ENCODE data around the gene ITSN1. TPM values are rescaled to one million over a fixed set of nuclear protein-coding genes. Genes with fewer than 3 reads are reported as not detected.

Gene ITSN1
- total and polyA plus RNA-seq, 2 of the 13 experiments (the other 11 are each of a cell fraction or from before 2014, with no cell fraction given): 26.1 to 33.8 TPM

DNA sequence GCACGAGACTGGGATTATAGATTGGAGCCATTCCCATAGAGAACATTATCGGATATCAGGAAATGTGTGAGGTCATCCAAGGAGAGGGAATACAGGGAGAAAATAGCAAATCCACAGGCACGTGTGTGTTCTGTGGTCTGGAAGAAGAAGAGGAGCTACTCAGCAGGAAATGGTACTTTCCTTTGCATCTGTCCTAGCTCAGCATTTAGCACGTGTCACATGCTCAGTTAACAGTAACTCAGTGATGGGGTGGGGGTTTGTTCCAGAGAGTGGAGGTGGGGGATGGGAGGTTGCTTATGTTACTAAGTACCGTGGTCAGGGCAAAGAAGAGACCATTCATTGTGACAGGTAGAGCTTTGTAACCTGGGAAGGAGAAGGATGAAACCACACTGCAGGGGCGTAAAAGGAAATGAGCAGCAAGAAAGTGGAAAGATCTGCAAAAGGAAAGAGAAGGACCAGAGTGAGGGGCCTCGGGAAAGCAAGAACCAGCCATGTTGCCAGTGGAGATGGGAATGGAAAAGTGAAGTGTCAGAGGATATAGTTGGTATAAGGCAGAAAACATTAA, 172.9 kb downstream of the ITSN1 start:
- Histone ChIP-seq H3K9me3 (ENCODE audit: low read length) (no peaks in the 10 kb centered on the region), H3K4me3 (replicated peaks in 1 of 3; ENCODE audit: insufficient read depth in 1 of 3, low read depth in 2 of 3, low read length in 3 of 3) (no peak overlapping the region), H3K36me3 (replicated peaks in 1 of 2; ENCODE audit: control insufficient read depth in 1 of 2, insufficient read depth in 2 of 2, low read length in 2 of 2) (peaks cover 4 to 41% of the 10 kb centered on the region in 2 experiments), H3K4me1 (ENCODE audit: insufficient read depth, low read length) (no peaks in the 10 kb centered on the region), H3K27me3 (ENCODE audit: control insufficient read depth in 1 of 2, insufficient read depth in 2 of 2, low read length in 2 of 2) (no peaks in the 10 kb centered on the region), H3K9ac (ENCODE audit: insufficient read depth, low read depth, low read length) (no peak overlapping the region), H4K20me1 (ENCODE audit: insufficient read depth, low read length) (no peaks in the 10 kb centered on the region), H3K27ac (ENCODE audit: extremely low read length, insufficient read depth, low read length) (no peak overlapping the region), H3K4me2 (ENCODE audit: low read depth, low read length) (no peak overlapping the region), H3K79me2 (ENCODE audit: insufficient read depth, low read length) (no peaks in the 10 kb centered on the region), H2AFZ (ENCODE audit: low read length) (no peak overlapping the region)
- 96% methylated on average over 7 of the region's 7 CpGs for WGBS (ENCODE audit: low lambda C conversion rate)
- DNase-seq (ENCODE audit: low spot score) (no peak), ATAC-seq (no peak), FAIRE-seq (no peak)
- in situ Hi-C loops (cut with HindIII; ENCODE audit: extremely low pct_ligation_motif_present, low pct_unique_long_range_greater_than_20kb) (no loop called here), intact Hi-C loops (cut with micrococcal nuclease; ENCODE audit: unreplicated experiment) (no loop called here)
- POLR2A ChIA-PET: no interaction called here
- TF ChIP-seq SALL1 (CRISPR knock-in tag; IDR thresholded peaks at IDR 0.05) (no peak), MAZ (IDR thresholded peaks at IDR 0.05; ENCODE audit: borderline replicate concordance, low read depth, low read length) (no peak), MAZ (CRISPR knock-in tag; IDR thresholded peaks at IDR 0.05; ENCODE audit: low read depth) (no peak), ATF7-NPFF (CRISPR knock-in tag; IDR thresholded peaks at IDR 0.05; ENCODE audit: low read depth) (no peak), ZNF317 (CRISPR knock-in tag; IDR thresholded peaks at IDR 0.05) (no peak), FOXP1 (IDR thresholded peaks at IDR 0.05) (no peak), FOXP1 (CRISPR knock-in tag; IDR thresholded peaks at IDR 0.05) (no peak)
- CTCF ChIA-PET (ENCODE audit: low intra/inter-chr PET ratio, low total read pairs): no interaction called here
- no TSS peak for BruUV-seq (replicated peaks)

DNA sequence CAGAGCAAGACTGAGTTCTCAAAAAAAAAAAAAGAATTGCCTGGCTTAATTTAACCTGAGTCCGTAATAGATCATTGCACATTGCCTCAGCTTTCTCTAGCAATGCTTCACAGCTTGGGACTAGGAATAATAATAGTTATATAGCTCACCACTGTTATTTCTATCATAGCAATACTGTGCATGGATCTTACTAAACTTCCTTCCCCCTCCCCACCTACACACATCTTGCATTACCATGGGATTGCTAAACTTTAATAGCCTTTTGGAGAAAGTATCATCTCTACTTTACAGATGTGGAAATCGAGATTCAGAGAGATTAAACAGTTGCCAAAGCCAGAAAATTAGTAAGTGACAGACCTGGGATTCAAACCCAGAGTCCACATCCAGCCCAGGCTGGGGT, 173.9 kb downstream of the ITSN1 start:
- H2AFZ ChIP-seq (ENCODE audit: low read length): no peak overlapping the region
- H4K20me1 ChIP-seq (ENCODE audit: insufficient read depth, low read length): no peaks in the 10 kb centered on the region
- ChIA-PET POLR2A (no interaction called here), CTCF (ENCODE audit: low intra/inter-chr PET ratio, low total read pairs) (no interaction called here)
- intact Hi-C loops (cut with micrococcal nuclease; ENCODE audit: unreplicated experiment) (no loop called here), in situ Hi-C loops (cut with HindIII; ENCODE audit: extremely low pct_ligation_motif_present, low pct_unique_long_range_greater_than_20kb) (no loop called here)
- WGBS (ENCODE audit: low lambda C conversion rate): 87% methylated on average over 2 of the region's 2 CpGs
- BruUV-seq (replicated peaks): no TSS peak
- no peaks in the 10 kb centered on the region for H3K9me3 ChIP-seq (ENCODE audit: low read length)
- H3K79me2 ChIP-seq (ENCODE audit: insufficient read depth, low read length): no peaks in the 10 kb centered on the region
- ATAC-seq (no peak), FAIRE-seq (no peak), DNase-seq (ENCODE audit: low spot score) (no peak)
- H3K9ac ChIP-seq (ENCODE audit: insufficient read depth, low read depth, low read length): no peak overlapping the region
- H3K4me2 ChIP-seq (ENCODE audit: low read depth, low read length): no peak overlapping the region
- H3K36me3 ChIP-seq (replicated peaks in 1 of 2; ENCODE audit: control insufficient read depth in 1 of 2, insufficient read depth in 2 of 2, low read length in 2 of 2): peaks cover 4 to 41% of the 10 kb centered on the region in 2 experiments
- H3K4me1 ChIP-seq (ENCODE audit: insufficient read depth, low read length): 0 out of 2 replicates have a peak, but pooled peaks cover under 1% of the 10 kb centered on the region
- no peak overlapping the region for H3K27ac ChIP-seq (ENCODE audit: extremely low read length, insufficient read depth, low read length)
- no peaks in the 10 kb centered on the region for H3K27me3 ChIP-seq (ENCODE audit: control insufficient read depth in 1 of 2, insufficient read depth in 2 of 2, low read length in 2 of 2)
- H3K4me3 ChIP-seq (replicated peaks in 1 of 3; ENCODE audit: insufficient read depth in 1 of 3, low read depth in 2 of 3, low read length in 3 of 3): no peak overlapping the region
- no peak for TF ChIP-seq ATF7 (IDR thresholded peaks at IDR 0.05)
- no peak for TF ChIP-seq ATF7 (CRISPR knock-in tag; IDR thresholded peaks at IDR 0.05)
- TF ChIP-seq, protein P1, sequence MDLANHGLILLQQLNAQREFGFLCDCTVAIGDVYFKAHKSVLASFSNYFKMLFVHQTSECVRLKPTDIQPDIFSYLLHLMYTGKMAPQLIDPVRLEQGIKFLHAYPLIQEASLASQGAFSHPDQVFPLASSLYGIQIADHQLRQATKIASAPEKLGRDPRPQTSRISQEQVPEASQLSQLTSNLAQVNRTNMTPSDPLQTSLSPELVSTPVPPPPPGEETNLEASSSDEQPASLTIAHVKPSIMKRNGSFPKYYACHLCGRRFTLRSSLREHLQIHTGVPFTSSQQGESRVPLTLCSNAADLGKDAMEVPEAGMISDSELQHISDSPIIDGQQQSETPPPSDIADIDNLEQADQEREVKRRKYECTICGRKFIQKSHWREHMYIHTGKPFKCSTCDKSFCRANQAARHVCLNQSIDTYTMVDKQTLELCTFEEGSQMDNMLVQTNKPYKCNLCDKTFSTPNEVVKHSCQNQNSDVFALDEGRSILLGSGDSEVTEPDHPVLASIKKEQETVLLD (CRISPR knock-in tag; IDR thresholded peaks at IDR 0.05; ENCODE audit: low read depth): no peak
- TF ChIP-seq ZNF891 (CRISPR knock-in tag; IDR thresholded peaks at IDR 0.05): no peak
- TF ChIP-seq CBFB (CRISPR knock-in tag; IDR thresholded peaks at IDR 0.05): no peak
- TF ChIP-seq, protein P2, sequence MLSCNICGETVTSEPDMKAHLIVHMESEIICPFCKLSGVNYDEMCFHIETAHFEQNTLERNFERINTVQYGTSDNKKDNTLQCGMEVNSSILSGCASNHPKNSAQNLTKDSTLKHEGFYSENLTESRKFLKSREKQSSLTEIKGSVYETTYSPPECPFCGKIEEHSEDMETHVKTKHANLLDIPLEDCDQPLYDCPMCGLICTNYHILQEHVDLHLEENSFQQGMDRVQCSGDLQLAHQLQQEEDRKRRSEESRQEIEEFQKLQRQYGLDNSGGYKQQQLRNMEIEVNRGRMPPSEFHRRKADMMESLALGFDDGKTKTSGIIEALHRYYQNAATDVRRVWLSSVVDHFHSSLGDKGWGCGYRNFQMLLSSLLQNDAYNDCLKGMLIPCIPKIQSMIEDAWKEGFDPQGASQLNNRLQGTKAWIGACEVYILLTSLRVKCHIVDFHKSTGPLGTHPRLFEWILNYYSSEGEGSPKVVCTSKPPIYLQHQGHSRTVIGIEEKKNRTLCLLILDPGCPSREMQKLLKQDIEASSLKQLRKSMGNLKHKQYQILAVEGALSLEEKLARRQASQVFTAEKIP (CRISPR knock-in tag; IDR thresholded peaks at IDR 0.05; ENCODE audit: borderline replicate concordance): no peak
- no peak for TF ChIP-seq NCOA2 (CRISPR knock-in tag; IDR thresholded peaks at IDR 0.05)
- TF ChIP-seq, protein P3, sequence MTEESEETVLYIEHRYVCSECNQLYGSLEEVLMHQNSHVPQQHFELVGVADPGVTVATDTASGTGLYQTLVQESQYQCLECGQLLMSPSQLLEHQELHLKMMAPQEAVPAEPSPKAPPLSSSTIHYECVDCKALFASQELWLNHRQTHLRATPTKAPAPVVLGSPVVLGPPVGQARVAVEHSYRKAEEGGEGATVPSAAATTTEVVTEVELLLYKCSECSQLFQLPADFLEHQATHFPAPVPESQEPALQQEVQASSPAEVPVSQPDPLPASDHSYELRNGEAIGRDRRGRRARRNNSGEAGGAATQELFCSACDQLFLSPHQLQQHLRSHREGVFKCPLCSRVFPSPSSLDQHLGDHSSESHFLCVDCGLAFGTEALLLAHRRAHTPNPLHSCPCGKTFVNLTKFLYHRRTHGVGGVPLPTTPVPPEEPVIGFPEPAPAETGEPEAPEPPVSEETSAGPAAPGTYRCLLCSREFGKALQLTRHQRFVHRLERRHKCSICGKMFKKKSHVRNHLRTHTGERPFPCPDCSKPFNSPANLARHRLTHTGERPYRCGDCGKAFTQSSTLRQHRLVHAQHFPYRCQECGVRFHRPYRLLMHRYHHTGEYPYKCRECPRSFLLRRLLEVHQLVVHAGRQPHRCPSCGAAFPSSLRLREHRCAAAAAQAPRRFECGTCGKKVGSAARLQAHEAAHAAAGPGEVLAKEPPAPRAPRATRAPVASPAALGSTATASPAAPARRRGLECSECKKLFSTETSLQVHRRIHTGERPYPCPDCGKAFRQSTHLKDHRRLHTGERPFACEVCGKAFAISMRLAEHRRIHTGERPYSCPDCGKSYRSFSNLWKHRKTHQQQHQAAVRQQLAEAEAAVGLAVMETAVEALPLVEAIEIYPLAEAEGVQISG (CRISPR knock-in tag; IDR thresholded peaks at IDR 0.05): no peak
